ENCODE data around the gene AP4B1. TPM values are rescaled to one million over a fixed set of nuclear protein-coding genes. Genes with fewer than 3 reads are reported as not detected.

The AP4B1 gene
- total RNA-seq, 2 donors from 2014 or later, result 5.0 to 14.8 TPM

DNA sequence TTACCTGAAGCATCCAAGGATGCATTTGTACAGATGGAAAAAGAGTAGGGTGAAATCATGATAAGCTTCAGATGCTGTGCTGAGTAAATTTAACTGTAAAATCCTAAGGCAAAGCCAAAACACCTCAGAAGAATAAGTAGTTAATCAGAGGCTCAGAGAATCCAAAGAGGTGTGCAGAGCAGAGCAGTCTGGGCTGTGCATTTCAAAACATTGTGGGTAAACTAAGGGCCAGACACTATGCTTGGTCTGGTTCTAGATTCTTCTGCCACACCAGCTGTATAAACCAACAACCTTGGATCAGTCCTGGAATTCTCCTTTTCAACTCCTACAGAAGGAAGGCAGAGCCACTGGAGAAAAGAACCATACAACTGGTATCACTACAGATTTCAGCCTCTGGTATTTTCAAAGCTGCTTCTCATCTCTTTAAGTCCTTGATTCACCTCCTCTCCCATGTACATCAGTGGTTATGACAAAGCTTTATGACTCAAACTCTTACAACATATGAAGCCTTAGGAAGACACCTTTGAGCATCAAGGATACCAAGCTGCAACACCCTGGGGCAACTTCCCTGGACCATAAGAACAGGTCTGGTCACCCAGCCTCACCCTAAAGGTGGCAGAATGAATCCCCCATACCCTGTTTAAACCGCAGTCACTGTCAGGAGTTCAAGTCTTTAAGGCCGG, 12.9 kb upstream of the AP4B1 start:
- Histone ChIP-seq H3K4me1 (replicated peaks) (peaks cover 5% of the 10 kb centered on the region), H3K9me3 (no peaks in the 10 kb centered on the region), H3K27ac (no peak overlapping the region), H3K27me3 (replicated peaks; ENCODE audit: insufficient read depth) (no peaks in the 10 kb centered on the region), H3K4me3 (no peak overlapping the region), H3K36me3 (no peaks in the 10 kb centered on the region)
- 79% methylated on average over 2 of the region's 2 CpGs for WGBS
- intact Hi-C loops (cut with DNase I), result no loop called here
- no peak for DNase-seq (ENCODE audit: low spot score)
- TF ChIP-seq, protein P1, sequence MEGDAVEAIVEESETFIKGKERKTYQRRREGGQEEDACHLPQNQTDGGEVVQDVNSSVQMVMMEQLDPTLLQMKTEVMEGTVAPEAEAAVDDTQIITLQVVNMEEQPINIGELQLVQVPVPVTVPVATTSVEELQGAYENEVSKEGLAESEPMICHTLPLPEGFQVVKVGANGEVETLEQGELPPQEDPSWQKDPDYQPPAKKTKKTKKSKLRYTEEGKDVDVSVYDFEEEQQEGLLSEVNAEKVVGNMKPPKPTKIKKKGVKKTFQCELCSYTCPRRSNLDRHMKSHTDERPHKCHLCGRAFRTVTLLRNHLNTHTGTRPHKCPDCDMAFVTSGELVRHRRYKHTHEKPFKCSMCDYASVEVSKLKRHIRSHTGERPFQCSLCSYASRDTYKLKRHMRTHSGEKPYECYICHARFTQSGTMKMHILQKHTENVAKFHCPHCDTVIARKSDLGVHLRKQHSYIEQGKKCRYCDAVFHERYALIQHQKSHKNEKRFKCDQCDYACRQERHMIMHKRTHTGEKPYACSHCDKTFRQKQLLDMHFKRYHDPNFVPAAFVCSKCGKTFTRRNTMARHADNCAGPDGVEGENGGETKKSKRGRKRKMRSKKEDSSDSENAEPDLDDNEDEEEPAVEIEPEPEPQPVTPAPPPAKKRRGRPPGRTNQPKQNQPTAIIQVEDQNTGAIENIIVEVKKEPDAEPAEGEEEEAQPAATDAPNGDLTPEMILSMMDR (IDR thresholded peaks at IDR 0.05), result no peak
- TF ChIP-seq POLR2A (IDR thresholded peaks at IDR 0.05) (no peak), POLR2AphosphoS5 (IDR thresholded peaks at IDR 0.05) (no peak)

DNA sequence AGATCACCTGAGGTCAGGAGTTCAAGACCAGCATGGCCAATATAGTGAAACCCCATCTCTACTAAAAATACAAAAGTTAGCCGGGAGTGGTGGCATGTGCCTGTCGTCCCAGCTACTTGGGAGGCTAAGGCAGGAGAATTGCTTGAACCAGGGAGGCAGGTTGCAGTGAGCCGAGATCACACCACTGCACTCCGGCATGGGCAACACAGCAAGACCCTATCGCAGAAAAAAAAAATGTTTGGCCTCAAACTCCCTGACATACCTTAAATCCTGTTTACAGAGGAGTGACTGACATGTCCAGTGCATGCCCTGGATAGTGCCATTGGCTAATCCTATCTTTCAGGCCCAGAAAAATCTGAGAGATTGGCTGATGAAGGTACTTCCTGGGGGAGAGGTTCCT, 12.4 kb upstream of the AP4B1 start:
- Histone ChIP-seq H3K4me1 (replicated peaks) (peaks cover 5% of the 10 kb centered on the region), H3K36me3 (no peaks in the 10 kb centered on the region), H3K27ac (no peak overlapping the region), H3K27me3 (replicated peaks; ENCODE audit: insufficient read depth) (no peaks in the 10 kb centered on the region), H3K4me3 (no peak overlapping the region), H3K9me3 (no peaks in the 10 kb centered on the region)
- TF ChIP-seq POLR2A (IDR thresholded peaks at IDR 0.05) (no peak), POLR2AphosphoS5 (IDR thresholded peaks at IDR 0.05) (no peak)
- TF ChIP-seq, protein P1 (IDR thresholded peaks at IDR 0.05), result no peak
- DNase-seq (ENCODE audit: low spot score), result no peak
- intact Hi-C loops (cut with DNase I), result no loop called here
- 96% methylated on average over 5 of the region's 5 CpGs for WGBS

DNA sequence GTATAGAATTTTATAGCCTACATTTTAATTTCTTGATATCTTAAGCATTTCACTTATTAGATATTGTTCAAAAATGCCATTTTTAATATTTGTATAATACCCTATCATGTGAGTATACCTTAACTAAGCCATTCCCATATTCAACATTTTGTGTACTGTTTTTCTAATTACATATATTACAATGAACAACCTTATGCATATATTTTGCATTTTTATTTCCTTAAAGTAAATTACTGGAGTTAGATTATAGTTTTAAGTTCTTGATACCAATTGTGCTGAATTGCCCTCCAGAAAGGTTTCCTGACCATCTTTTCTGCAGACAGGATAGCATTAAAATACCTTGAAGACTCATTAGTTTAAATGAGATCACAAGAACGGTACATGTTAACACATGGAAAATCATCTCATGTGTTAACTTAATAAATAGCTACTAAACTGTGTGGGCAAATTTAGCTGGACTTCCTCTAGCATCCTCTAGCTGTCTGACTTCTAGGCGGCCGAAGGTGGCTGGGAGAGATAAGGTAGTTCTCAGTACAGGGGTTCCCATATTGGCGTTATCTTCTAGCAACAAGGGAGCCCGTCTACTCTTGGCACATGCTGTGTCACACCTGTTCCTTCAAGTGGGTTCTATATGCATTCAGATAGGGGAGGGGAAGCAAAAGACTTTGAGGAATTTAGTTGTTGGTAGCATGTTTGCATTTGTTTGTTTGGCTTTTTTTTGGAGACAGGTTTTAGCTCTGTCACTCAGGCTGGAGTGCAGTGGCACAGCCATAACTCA, 9.5 kb upstream of the AP4B1 start:
- 89% methylated on average over 5 of the region's 5 CpGs for WGBS
- Histone ChIP-seq H3K27me3 (replicated peaks; ENCODE audit: insufficient read depth) (no peaks in the 10 kb centered on the region), H3K9me3 (no peaks in the 10 kb centered on the region), H3K36me3 (no peaks in the 10 kb centered on the region), H3K4me1 (replicated peaks) (peaks cover 5% of the 10 kb centered on the region), H3K4me3 (no peak overlapping the region), H3K27ac (no peak overlapping the region)
- no peak for TF ChIP-seq POLR2A (IDR thresholded peaks at IDR 0.05)
- TF ChIP-seq, protein P1 (IDR thresholded peaks at IDR 0.05), result no peak
- TF ChIP-seq POLR2AphosphoS5 (IDR thresholded peaks at IDR 0.05), result no peak
- intact Hi-C loops (cut with DNase I), result no loop called here
- no peak for DNase-seq (ENCODE audit: low spot score)

DNA sequence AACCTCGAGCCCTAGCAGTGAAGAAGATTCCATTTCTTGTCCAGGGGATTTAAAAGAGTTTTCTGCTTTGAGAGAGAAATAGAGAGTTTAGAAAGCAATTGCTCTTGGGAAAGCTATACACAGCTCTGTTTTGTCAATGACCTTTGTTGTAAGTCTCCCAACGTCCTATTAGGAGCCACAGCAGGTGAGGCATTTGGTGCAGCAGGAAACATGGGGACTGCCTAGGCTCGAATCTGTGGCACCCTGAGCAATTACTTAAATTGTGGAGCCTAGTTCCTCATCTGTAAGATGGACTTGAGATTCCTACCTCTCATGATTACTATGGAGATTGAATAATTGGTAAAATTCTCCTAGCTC, 8.7 kb upstream of the AP4B1 start:
- Histone ChIP-seq H3K27ac (no peak overlapping the region), H3K4me1 (replicated peaks) (peaks cover 5% of the 10 kb centered on the region)

More for the DNA sequence above, 8.7 kb upstream of the AP4B1 start:
- Histone ChIP-seq H3K27me3 (replicated peaks; ENCODE audit: insufficient read depth) (no peaks in the 10 kb centered on the region), H3K36me3 (no peaks in the 10 kb centered on the region), H3K9me3 (no peaks in the 10 kb centered on the region), H3K4me3 (no peak overlapping the region)
- intact Hi-C loops (cut with DNase I), result no loop called here
- 74% methylated on average over 3 of the region's 3 CpGs for WGBS
- no peak for DNase-seq (ENCODE audit: low spot score)
- TF ChIP-seq POLR2AphosphoS5 (IDR thresholded peaks at IDR 0.05), result no peak
- no peak for TF ChIP-seq POLR2A (IDR thresholded peaks at IDR 0.05)
- TF ChIP-seq, protein P1 (IDR thresholded peaks at IDR 0.05), result no peak
